Fibroblast of peridontal ligament (primary cell): ENCODE data around the gene RAB3IL1.
"Not testable (repeated sequence)": the region's sequence is repeated elsewhere in the genome, so short reads cannot be mapped to it uniquely, and the experiment has no call there.

ENCODE experiments used
- DNase-seq: peaks from one replicate; pipeline ENCODE4 v3.0.0-alpha.2; 2010; ENCODE audit errors: extremely low read depth

The RAB3IL1 gene

DNA sequence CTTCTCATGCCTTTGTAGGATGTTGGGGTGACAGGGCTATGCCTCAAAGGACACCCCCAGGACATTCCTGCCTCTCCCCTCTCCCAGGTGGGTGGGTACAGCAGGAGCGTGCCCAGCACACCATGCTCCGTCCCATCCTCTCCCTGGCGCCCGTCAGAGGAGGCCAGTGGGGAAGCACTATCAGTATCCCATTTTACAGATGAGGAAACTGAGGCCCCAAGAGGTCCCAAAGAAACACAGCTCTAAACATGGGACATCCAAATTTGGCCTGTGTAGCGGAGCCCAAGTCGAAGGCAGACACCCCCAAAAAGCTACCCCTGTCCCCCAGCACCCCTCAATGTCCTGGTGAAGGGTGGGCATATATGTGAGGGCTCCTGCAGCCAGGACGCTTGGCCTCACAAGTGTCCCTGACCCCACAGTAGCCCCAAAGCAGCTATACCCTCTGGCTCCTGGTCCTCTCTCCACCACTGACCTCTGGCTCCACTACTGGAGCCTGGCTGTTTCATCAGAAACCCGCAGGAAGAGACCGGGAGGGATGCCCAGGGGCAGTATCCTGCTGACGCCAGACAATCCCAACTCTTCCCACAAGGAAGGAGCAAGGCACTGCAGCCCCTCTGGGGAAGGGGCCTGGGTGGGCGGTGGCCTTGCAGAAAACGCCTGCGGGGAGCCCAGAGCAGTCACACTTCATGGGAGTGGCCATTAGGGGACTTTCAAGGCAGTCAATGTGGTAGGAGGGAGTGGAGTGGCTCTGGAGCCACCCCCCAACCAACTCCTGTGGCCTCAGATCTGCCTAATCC lies 31.4 kb downstream of the RAB3IL1 start:
- DNase-seq: no peak

DNA sequence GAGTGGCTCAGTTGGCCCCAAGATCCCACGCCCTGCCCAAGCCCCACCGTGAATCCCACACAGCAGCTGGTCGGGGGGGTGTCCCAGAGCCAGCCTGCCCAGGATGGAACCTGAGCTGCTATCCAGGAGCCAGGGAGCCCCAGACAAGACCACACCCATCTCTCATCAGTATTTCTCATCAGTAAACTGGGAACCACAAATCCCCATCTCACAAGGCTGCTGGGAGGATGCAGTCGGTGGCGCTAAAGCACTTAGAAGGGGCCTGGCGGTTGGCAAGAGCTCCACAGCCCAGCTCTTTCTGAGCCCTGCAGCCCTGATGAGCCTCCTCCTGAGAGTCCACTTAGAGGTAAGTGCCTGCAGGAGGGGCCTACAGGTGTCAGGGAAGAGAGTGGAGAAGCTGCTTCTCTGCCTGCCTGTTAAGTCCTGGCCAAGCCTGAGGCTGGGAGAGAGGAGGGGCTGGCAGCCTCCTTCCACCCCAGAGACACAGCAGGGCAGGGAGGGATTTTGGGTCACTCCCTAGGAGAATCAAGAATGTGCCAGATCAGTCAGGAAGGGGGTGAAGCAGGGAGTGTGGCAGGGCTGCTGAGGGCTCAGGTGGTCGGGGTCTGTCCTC lies 32.1 kb downstream of the RAB3IL1 start:
- DNase-seq: no peak

DNA sequence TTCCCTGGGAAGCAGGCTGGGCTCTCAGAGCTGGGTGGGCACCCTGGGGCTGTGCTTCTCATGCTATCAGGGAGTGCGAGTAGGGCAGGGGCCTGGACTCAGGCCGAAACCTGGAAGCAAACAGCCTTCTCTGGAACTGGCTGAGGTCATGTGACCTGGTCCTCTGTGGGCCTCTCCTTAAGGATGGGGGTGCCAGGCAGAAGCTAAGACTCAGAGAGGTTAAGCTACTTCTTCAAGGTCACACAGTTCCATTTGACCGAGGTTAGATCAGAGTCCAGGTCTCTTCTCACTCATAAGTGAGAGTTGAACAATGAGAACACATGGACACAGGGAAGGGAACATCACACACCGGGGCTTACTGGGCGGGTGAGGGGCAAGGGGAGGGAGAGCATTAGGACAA lies 33.4 kb downstream of the RAB3IL1 start:
- no peak for DNase-seq

GRCh38 chr11:61883327-61883726 lies 34.0 kb downstream of the RAB3IL1 start:
- DNase-seq: no peak

- DNase-seq: no peak
Observed at GRCh38 chr11:61882879-61883278, 34.5 kb downstream of the RAB3IL1 start.

DNA sequence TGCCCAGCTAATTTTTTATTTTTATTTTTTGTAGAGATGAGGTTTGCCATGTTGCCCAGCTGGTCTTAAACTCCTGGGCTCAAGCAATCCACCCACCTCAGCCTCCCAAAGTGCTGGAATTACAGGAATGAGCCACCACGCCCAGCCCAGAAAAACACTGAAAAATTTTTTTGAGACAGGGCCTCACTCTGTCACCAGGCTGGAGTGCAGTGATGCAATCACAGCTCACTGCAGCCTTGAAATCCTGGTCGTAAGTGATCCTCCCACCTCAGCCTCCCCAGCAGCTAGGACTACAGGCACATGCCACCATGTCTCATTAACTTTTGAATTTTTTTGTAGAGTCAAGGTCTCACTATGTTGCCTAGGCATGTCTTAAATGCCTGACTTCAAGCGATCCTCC lies 35.1 kb downstream of the RAB3IL1 start:
- DNase-seq: not testable (repeated sequence)

DNA sequence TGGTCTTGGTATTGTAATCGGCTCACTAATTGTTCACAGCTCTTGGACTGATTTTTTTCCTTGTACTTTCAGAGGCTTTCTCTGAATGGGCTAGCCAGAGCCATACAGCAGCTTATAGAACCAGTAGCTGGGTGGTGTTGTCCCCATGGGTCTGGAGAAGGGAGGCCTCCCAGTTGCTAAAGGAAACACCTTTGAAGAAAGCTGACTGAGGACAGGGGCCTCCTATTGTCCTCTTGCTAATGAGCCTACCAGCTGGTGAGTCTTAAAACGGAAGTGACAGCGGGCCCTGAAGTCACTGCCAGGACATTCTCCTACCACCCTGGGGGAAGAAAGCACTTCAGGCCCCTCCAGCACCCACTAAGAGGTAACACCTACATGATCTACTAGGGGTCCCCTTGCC lies 36.0 kb downstream of the RAB3IL1 start:
- DNase-seq: no peak

DNA sequence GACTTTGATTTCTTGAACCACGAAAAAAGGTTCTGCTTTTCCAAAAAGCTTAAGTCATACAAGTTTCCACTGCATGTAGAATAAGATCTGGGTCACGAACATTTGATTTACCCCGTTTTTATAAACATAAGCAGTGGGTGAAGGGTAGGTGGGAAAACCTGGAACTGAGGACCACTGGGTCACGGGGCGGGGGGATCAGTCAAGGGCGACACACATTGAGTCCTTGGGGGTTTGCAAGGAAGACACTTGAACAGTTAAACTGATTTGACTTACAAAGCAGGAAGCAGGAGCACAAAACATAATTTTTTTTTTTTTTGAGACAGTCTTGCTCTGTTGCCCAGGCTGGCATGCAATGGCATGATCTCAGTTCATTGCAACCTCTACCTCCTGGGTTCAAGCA lies 36.9 kb downstream of the RAB3IL1 start:
- DNase-seq: no peak

DNA sequence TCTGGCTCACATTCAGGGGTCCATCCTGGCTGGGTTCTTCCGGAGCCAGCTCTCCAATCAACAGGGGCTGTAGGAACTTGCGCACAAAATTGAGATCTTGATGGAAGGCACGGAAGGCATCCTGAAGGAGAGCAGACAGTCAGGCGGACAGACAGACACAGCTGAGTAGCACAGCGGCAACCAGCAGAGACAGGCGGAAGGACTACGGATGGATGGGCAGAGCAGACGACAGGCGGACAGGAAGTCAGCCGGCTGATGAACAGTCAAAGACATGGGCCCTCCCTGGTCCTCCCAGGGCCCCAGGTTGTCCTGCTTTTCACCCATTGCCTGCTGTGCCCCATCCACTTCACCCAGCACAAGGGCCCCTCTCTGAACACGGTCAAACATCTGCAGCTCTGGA lies 37.3 kb downstream of the RAB3IL1 start:
- no peak for DNase-seq

DNA sequence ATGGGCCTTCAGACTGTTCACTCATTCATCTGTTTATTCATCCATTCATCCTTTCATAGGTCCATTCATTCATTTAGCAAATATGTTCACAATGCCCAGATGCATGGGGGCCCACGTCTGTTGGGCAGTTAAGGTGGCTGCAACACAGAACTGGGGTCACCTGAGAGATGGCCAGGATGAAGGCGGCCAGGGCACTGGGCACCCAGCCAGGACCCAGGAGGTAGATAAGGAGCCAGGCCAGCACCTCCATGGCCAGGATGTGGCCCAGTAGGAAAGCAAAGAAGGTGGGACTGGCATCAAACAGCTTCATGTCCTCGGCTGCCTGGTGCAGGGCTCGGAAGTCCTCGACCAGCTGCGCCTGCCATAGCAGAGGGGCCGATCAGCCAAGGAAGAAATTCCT lies 38.2 kb downstream of the RAB3IL1 start:
- no peak for DNase-seq

DNA sequence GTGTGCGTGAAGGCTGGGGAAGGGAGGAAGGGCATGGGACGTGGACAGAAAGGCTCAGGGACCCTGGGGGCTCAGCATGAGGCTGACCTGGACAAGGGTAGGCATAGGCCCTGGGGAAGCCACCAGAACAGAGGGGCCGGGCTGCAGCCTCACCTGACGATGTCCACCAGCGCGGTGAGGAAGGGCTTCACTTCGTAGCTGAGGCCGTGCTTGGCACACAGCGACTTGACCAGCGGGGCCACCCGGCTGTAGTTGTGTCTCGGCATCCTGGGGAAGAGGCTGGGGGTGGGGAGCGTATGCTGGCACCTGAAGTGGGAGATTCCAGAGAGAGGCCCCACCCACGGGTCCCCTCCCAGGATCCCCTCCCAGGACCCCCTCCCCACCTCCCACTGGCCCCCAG lies 41.7 kb downstream of the RAB3IL1 start:
- DNase-seq: no peak

DNA sequence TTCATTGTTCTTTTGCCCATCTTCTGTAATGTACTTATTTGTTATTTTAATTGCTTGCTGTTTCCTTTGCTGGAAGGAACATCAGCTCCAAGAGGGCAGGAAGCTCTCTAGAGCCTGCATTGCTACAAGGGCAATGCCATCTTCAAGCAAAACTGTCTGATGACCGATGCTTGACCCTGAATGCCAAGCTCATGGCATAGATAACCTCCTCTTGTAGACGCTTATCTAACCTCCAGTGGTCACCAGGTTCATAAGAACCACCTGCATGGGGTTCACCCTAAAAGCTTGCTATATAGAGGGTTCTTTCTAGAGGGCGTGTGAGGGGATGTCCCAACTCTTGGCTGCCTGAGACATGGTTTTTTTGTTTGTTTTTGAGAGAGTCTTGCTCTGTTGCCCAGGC lies 42.5 kb downstream of the RAB3IL1 start:
- no peak for DNase-seq

DNA sequence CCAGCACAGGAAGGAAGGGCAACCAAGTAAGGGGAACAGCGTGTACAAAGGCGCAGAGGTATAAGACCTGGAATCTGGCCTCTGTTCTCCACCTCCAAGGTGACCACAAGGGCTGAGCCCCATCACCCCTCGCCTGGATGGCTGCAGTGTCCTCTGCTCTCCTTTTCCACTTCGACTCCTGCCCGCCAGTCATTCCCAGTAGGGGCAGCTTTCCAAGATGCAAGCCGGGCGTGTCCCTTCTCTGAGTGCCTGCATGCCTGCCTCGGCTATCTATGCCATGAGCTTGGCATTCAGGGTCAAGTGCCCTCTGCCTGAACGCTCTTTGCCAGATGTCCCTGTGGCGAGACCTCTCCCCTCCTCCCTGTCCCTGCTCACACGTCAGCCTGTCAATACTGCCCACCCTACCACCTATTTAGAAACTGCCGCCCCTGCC lies 43.0 kb downstream of the RAB3IL1 start:
- no peak for DNase-seq

DNA sequence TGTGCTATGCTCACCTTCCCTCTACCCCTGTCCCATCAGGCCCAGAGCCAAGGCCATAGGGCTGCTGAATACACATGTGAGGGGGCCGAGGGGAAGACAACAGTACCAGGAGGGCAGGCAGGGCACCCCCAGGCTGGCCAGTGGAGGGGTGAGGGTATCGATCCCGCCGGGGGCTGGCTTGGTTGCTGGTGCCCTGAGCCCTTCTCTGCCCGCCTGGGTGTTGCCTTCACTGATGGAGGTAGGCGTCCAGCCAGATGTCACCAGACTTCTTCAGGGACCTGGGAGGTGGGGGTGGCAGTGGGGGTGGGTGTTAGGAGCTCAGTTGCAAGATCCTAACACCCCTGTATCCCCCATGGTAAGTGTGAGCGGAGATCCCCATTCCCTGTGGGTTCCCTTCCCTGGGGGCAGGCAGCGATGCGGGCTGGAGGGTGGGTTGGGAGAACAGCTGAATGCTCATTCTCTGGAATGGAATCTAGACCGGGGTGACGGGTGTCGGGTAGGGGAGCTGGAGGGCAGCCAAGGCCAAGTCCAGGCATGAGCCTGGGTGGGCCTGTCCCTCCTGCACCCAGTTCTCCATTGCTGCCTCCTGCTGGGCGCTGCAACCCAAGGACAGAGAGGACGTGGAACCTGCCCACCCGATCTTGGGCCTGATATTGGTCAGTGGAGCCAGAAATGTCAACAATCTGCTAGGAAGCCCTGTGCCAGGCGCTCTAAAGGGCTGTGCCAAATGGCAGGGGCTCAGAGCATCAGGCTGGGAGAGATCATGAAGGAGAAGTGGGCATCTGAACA lies 43.6 kb downstream of the RAB3IL1 start:
- no peak for DNase-seq

DNA sequence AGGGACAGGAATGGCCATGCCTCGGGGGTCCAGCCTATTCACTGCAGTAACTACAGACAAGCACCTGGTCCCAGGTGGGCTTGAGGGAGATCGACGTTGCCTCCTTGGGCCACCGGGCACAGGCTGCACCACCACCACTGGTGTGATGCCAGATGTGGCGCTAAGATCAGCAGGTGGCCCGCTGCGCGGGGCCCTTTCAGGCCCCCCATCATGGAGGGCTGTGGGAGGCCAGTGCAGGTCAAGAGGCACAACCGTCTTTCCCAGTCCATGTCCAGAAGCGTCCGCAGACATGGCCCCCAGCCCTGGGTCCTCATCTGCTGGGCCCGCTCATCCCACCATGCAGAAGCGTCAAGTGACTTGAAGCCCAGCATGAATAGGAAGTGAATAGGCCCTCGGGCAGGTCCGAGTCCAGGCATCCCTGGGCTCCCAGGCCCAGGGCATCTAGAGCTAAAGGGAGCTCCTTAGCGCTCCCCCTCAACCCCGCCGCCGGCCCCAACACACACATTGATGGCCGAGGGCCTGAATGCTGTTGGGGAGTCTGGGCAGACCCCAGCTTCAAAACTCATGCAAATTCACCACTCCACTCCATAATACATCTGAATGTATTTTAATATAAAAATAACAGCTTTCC lies 44.3 kb downstream of the RAB3IL1 start:
- no peak for DNase-seq

GRCh38 chr11:61871158-61871597 lies 46.2 kb downstream of the RAB3IL1 start:
- peak; percentile 70 for DNase-seq

- peak; percentile 46 for DNase-seq
Observed at GRCh38 chr11:61870541-61871031, 46.8 kb downstream of the RAB3IL1 start.

- no peak for DNase-seq
Observed at GRCh38 chr11:61869708-61870451, 47.5 kb downstream of the RAB3IL1 start.

DNA sequence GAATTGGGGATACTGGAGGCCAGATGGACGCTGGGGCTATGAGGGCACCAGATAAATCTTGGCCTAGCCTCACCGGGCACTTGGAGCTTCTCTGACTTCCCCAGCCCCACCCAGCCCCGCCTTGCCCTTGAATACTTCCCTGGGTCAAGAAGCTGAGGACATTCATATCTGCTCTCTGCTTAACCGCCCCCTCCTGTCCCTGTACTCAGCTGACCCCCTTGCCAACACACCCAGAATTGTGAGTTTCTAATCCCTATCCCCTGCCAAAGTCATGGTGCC lies 48.0 kb downstream of the RAB3IL1 start:
- DNase-seq: no peak

DNA sequence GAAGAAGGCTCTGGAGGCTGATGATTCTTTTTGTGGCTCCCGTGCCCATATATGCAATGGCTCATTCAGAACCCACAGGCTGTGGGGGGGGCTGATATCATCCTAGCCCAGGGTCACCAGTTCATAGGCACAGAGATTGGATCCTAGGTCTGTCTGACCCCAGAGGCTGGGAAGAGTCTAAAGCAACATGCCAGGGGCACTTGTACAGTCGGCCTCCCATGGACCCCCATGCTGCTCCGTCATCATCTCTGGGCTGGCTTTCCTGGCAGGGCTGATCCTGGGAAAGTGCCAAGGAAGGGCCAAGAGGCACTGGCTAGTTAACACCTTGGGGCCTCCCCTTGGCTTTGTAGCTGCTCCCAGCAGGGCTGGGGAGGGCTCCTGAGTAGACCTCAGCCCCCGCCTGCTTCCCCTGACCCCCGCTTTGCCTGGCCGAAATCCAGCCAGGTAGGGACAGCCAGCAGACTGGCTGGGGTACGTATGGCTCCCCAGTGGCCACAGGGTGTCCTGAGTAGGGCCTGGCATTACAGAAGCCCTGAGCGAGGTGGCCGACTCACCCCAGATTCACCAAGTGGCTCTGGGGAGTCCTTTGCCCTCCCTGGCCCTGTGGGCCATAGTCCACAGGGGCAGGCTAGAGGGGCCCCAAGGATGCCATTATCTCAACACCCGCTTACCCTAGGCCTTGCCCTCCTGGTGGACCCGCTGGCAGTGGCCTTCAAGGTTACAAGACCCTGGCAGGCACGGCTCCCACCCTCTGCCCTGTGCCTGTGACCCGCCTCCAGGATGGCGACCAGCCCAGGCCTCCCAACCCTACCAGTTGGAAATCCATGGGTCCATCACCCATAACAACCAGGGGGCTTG lies 48.6 kb downstream of the RAB3IL1 start:
- no peak for DNase-seq

DNA sequence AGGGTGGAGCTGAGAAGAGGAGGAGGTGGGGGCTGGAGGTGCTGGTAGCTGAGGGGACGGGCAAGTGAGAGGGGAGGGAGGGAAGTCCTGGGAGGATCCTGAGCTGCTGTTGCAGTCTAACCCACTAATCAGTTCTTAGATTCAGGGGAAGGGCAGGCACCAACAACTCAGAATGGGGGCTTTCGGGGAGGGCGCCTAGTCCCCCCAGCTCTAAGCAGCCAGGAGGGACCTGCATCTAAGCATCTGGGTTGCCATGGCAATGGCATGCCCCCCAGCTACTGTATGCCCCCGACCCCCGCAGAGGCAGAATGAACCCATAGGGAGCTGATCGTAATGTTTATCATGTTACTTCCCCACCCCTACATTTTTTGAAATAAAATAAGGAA lies 50.4 kb downstream of the RAB3IL1 start:
- no peak for DNase-seq
